HG03159 (cell line): ENCODE measurements around the gene GALNT8.
"Not testable (repeated sequence)": the region's sequence is repeated elsewhere in the genome, so short reads cannot be mapped to it uniquely, and the experiment has no call there.

Source experiments
- ATAC-seq: cut with Tn5 transposase; IDR thresholded peaks from one replicate; pipeline ENCODE4 v1.9.1; 2021; ENCODE audit warnings: mild to moderate bottlenecking, moderate library complexity; ENCODE audit not compliant: unreplicated experiment

Gene GALNT8, protein sequence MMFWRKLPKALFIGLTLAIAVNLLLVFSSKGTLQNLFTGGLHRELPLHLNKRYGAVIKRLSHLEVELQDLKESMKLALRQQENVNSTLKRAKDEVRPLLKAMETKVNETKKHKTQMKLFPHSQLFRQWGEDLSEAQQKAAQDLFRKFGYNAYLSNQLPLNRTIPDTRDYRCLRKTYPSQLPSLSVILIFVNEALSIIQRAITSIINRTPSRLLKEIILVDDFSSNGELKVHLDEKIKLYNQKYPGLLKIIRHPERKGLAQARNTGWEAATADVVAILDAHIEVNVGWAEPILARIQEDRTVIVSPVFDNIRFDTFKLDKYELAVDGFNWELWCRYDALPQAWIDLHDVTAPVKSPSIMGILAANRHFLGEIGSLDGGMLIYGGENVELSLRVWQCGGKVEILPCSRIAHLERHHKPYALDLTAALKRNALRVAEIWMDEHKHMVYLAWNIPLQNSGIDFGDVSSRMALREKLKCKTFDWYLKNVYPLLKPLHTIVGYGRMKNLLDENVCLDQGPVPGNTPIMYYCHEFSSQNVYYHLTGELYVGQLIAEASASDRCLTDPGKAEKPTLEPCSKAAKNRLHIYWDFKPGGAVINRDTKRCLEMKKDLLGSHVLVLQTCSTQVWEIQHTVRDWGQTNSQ

DNA sequence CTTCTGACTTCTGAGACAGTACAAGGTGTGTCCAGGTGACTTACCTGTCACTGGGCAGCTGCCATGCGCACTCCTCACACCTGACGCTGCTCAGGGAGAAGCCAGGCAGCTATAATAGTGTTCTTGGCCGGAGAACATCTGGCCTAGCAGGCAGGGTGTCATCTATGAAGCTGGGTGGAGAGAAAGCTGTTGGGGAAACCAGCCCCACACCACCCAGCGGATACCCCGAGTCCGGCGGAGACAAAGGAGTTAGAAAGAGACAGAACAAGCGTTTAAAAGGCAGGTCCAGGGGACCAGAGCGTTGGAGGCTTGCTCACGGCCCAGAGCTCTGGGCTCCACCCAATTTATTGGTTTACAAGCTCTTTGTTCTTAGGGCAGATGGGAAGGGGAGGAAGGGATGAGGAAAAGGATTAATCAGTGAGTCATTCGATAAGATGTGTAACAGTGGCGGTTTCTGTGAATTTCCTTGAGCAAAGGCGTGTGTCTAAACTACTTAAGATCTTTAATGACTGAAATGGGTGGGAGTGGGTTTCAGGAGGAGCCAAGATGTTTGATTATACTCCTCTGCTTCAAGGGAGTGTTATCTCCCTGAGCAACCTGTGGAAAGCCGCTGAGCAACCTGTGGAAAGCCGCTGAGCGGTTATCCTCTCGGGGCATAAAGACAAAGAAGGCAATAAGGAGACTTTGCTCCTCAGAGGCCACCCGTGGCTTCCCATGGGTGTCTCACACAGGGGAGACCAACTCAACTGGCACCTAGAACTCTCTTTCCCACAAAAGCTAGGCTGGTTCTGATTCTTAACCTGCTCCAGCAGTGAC is at the start of gene GALNT8:
GALNT8 (plus strand) TSS at position 580 of the 816 bp plus-strand sequence. CDS start 278 bp downstream, outside the sequence.
- no peak for ATAC-seq

DNA sequence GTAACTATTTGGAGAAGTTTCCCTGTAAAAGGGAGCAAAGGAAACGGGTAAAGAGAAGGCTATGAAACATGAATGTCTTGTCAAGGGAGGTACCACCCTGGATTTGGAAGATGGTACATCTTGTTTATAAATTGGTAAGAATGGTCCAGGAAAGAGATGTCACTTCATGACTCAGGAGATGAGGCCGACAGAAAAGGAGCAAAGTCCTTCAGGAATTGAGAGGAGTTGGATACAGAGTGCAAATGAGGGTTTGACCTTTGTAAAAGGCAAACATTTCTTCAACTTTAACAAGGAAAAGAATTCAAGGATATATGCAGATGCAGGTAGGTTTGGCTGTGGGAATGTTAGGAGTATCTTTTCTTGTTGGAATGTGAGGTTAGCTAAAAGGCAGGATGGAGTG is 40.5 kb upstream of the GALNT8 start:
- ATAC-seq, result no peak

DNA sequence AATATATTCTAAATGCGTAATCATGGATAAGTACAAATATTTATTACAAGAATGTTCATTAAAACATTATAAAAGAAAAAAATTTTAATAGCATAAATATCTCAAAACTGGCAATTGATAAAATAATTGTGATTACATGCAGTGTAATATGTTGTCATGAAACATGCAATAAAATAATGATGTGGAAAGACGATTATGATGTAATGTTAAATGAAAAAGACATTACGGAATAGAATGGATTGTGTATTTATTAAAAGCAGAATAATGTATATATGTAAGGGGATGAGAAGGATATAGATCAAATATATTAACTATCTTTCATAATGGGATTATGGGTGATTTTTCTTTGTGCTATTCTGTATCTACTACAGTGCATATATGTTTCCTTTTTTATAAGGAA is 38.5 kb upstream of the GALNT8 start:
- ATAC-seq, result no peak

DNA sequence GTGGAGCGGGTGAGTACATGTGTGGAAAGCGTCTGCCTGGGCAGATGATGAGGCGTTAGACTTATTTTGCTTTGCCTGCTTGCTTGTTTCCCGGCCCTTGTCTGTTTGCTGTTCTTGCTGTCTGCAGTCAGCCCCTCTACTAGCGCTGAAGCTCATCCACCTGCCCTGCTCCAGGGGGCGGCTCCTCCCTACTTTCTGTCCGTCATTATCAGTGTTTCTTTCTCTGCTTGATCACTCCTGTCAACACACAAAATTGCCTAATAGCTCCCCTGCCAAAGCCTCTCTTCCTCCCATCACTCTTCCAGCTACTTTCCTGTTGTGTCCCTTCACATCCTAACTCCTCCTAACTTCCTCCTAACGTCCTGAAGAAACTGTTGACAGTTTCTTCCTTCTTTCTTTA is 34.9 kb upstream of the GALNT8 start:
- no peak for ATAC-seq

DNA sequence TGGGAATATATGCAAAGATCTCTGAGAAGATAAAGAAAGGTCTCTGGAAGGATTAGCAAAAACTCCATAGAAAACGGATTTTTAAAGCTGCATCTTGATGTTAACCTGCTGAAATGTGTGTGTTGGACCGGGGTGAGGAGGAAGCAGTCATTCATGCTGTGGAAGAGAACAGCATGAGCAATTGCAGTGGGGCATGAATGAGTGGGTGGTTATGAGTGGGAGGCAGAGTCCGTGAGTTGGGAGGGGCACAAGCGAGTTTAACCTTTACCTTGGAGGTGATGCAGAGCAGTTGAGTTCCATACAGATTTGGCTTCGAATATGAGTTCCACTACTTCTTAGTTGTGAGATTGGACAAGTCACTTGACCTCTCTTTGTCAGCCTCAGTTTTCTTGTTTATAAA is 29.4 kb upstream of the GALNT8 start:
- ATAC-seq, result no peak

DNA sequence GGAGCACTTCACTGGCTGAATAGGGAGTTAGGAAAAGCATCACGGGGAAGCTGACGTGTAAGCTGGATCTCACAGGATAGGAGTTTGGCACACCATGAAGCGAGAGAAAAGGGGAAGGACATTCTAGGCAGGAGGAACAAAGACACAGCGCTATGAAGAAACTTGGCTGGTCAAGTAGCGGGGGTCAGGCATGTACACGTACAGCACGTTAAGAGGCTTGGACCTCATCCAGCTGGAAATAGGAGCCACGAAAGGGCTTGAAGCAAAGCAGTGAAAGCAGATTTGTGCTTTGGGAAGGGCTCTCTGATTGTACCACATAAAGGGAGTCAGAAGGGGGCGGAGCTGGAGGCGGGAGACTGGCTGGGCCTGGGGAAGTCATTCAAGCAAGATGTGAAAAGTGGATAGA is 19.6 kb upstream of the GALNT8 start:
- ATAC-seq, result no peak

DNA sequence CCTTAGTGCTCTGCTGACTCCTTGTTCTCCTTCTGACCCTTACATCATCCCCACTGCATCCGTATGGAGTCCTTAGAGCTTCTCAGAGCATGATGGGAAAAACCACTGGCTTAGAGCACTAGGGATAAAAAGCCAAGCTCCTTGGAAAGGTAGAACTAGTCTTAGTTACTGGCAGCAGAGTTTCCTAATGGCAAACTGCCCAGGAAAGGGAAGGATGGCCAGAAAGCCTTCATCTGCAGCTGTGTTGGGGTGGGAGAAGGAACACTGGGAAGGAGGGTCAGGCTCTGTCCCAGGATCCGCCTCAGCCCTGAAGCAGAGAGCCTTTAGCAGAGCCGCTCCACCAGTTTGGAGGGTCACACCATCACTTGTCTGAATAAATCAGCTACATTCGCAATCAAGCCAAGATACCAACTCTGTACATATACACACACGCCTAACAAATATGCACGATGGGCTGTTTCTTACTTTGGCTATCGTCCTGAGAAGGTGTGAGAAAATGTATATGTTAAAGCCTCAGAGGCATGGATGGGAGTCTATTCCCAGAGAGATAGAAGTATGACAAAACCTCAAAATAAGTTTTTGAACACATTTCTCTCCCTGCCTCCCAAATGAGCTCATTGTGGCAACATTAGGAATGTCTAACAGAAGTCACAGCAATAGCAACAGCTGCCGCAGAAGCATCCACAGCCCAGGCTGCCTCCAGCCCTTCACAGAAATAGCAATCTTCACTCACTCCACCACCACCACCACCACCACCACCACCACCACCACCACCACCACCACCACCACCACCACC is 18.6 kb upstream of the GALNT8 start:
- ATAC-seq, result no peak

DNA sequence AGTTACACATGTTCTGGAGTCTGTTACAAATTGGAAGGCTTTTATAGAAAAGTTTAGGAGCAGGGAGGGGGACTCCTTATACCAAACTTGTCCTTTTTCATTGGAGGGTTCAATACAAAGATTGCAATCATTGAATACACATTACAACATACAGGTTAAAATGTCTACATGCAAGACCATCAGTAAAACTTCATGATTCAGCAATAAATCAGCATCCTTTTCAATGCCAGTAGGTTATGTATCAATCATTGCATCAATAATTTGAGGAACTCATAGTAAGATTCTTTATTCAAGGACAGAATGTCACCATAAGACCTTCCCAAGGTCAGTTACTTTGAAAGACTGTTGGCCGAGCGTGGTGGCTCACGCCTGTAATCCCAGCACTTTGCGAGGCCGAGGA is 16.5 kb upstream of the GALNT8 start:
- ATAC-seq, result no peak

DNA sequence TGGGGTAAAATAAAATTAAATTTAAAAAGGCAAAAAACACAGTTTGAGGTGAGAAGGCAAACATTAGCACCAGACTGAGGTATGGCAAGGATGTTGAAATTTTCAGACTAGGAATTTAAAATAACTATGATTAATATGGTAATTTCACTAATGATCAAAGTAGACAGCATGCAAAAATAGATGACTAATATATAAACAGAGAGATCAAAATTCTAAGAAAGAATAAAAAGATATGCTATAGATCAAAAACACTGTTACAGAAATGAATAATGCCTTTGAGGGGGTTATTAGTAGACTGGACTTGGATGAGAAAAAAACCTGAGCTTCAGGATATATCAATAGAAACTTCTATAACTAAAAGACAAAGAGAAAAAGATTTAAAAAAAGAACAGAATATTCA is 14.4 kb upstream of the GALNT8 start:
- no peak for ATAC-seq

DNA sequence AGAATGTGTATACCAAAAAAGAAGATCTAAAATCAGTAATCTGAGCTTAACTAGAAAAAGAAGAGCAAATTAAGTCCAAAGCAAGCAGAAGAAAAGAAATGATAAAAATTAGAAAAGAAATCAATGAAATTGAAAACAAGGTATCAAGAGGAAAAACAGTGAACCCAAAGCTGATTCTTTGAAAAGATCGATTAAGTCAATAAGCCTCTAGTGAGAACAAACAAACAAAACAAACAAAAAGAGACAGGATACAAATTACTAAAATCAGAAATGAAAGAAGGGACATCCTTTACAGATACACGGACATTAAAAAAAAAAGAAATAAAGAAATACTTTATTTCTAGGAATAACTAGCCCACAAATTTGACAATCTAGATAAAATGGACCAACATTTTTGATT is 12.9 kb upstream of the GALNT8 start:
- ATAC-seq, result no peak

DNA sequence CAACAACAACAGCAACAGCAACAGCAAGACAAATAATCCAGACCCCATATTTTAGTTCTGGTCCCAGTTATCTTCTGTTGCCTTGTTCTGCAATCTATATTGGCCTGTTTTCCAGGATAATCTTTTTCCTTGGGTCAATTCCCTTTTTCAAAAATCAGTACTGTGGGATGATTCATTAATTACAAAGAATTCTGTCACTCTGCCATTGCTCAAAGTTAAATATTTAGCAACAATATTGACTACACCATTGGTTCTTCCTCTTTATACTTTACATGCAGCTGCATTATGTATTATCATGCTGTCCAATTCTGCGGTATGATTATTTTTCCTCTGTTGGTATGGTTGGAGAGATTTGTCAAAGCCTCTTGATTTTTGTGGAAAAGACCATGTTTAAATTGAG is 10.1 kb upstream of the GALNT8 start:
- no peak for ATAC-seq

DNA sequence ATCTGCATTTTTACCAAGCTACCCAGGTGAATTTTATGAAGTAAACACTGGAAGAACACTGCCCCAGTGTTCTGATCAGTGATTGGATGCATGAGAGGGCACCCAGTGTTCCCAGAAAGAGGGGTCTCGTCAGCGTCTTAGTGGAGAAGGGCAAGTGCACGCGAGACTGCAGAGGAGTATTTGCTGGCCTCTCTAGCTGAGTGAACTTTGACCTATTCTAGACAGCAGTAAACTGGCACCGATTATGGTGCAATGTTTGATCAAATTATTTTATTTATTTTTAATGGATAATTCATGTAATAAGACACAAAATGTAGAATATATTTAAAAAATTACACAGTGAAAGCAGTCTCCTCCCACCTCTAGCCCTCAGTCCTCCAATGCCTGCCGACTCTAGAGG is 5.3 kb upstream of the GALNT8 start:
- ATAC-seq, result no peak

DNA sequence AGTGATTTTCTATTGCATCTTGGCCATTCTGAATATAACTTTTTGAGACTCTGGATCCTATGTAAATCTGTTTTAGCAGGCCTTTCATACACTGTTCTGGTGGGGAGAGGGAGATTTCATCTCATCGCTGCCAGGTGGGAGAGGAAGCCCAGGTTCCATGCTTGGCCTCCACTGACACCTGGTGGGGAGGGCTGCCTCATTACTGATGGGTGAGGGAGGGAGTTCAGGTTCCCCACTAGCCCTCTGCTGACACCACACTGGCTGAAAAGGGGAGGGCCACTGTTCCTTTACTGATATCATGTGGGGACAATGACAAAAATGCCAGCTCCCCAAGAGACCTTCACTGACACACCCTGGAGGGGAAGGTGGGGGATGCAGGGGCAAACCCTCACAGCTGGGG is 2.4 kb upstream of the GALNT8 start:
- ATAC-seq, result no peak

DNA sequence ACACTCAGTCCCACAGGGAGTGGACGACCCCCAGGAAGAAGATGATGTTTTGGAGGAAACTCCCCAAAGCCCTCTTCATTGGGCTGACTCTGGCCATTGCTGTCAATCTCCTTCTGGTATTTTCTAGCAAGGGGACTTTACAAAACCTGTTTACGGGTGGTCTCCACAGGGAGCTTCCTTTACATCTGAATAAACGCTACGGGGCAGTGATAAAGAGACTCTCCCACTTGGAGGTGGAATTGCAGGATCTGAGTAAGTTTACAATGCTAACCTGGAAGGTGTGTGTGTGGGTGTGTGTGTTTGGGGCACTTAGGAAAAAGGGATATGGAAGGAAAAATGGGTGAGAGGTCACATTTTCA is 416 bp downstream of the GALNT8 start:
- ATAC-seq, result no peak

DNA sequence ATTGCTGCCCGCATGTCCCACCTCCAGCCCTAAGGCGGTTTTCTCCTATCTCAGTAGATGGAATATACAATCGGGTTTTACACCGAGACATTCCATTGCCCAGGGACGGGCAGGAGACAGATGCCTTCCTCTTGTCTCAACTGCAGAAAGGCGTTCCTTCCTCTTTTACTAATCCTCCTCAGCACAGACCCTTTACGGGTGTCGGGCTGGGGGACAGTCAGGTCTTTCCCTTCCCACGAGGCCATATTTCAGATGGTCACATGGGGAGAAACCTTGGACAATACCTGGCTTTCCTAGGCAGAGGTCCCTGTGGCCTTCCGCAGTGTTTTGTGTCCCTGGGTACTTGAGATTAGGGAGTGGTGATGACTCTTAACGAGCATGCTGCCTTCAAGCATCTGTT is 1.4 kb downstream of the GALNT8 start:
- ATAC-seq, result not testable (repeated sequence)

DNA sequence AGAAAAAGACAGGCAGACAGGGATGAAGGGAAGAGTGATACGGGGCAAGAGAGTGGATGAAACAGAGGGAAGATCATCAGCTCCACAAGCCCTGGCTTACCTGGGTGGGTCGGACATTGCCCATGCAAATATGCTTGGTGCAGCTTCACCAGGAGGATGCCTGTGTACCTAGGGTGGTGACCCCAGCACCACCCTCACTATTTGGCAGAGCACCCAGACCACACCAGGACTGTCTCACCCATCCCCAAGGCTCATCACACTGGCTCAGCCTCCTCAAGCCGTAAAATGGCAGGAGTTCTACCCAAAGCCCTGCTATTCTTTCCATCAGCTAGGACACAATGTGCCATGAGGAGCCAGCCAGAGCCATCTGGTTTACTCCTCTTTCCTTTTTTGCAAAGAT is 3.0 kb downstream of the GALNT8 start:
- ATAC-seq, result no peak

DNA sequence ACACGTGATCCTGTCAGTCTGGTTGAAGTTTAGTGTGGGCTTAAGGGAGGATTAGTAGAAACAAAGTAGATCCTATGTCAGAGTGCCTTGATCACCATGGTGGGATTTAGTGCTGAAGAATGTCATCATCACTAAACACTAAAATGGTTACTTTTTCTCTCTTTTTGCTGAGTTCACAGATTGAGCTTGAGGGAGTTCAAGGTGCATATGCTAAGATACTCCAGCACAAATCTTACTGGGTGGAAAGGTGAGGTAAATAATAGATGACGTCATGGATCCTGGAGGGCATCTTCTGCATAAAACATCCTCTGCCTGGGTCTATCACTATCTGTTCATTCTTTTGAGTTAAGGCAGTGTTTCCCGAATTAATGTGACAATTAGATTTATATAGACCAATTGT is 4.9 kb downstream of the GALNT8 start:
- ATAC-seq, result no peak

DNA sequence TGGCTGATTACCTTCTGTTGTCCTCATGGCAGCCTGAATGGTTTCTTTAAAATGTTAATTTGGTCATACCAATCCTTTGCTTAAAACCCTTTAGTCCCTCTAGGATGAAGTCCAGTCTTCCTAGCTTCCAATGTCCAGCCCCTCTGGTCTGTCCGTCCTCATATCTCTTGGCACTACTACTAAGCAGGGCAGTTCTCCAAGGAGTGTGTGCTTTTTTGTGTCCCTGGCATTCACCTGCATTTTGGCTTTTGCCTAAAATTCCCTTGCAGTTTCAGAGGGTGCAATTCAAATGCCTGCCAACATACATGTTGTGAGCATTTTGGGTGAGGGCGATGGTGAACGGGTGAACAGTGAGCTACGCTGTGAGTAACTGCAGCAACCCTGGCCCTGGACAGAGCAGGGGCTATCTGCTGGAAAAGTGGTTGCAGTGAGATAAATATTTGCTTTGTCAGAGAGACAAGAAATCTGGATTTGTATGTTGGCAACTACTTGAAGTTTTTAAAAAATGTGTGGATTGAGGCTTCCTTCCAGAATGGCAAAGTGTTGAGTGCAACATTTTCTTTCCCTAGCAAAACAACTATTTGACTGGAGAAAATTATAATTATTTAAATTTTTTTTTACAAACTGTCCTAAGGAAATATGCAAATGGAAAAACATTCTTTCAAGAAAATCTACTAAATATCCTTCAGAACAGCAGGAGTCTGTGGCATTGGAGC is 14.6 kb downstream of the GALNT8 start:
- ATAC-seq, result no peak

DNA sequence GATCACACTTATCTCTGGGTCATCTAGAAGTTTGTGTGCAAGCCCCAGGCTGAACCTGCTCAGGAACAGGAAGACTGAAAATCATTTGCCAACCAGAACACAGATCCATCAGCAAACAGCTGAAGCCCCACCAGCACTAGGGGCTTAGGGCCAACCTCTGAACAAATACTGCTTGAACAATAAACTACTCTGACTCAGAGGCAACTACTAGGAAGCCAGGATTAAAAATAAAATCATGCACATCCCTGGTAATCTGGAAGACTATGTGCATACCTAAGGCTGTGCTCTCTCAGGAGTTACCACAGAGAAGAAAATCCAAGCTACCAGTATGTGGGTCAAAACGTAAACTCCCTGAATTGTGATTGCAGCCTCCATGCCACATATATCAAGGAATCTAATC is 15.9 kb downstream of the GALNT8 start:
- ATAC-seq, result no peak

DNA sequence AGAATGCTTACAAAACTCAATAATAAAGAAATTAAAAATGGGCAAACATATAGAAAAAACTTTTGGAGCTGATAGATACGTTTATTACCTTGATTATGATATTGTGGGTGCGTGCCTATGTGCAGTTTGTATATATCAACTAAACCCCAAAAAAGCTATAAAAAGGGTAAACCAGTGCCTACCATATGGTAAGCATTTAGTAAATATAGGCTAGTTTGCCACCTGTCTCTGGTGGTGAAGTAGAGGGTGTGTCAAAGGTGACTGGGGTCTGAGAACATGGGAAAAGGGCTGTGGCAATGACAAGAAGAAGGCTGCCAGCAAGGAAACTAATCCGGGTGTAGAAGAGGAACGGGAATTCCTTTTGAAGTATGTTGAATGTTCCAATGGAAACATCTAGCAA is 18.3 kb downstream of the GALNT8 start:
- no peak for ATAC-seq
